GM23338 (cell line): ENCODE measurements around the gene SCPEP1. TPM values are rescaled to one million over a fixed set of nuclear protein-coding genes. Genes with fewer than 3 reads are reported as not detected.

Experiments used
- ATAC-seq: fragments of 200-7000 bp; cut with Tn5 transposase; 3 replicates; pipeline ENCODE4 v1.9.1; 2020
- DNase-seq: peaks from one replicate; pipeline ENCODE4 v3.0.0-alpha.2; 2015; ENCODE audit warnings: low spot score
- H2AFZ ChIP-seq: fragments of 200-600 bp; sonication (generic); 2 replicates; pipeline ENCODE4 v1.8.0; 2016; ENCODE audit warnings: antibody characterized with exemption, mild to moderate bottlenecking, moderate library complexity
- H3F3A ChIP-seq: fragments of 200-600 bp; sonication (generic); replicated peaks from 2 replicates; pipeline ENCODE4 v1.8.0; 2017; ENCODE audit warnings: antibody characterized with exemption, mixed run types, low read depth
- H3K27ac ChIP-seq: fragments of 200-600 bp; sonication (generic); 2 replicates; pipeline ENCODE4 v1.6.1; 2016; ENCODE audit warnings: low read depth
- H3K27me3 ChIP-seq: fragments of 200-600 bp; sonication (generic); 2 replicates; pipeline ENCODE4 v1.8.0; 2016; ENCODE audit warnings: mild to moderate bottlenecking, mixed run types, moderate library complexity; ENCODE audit not compliant: insufficient read depth
- H3K36me3 ChIP-seq: fragments of 200-600 bp; sonication (generic); 2 replicates; pipeline ENCODE4 v1.8.0; 2016; ENCODE audit warnings: mild to moderate bottlenecking; ENCODE audit not compliant: insufficient read depth
- H3K4me1 ChIP-seq: fragments of 200-600 bp; sonication (generic); 2 replicates; pipeline ENCODE4 v1.8.0; 2016; ENCODE audit warnings: mild to moderate bottlenecking, moderate library complexity; ENCODE audit not compliant: insufficient read depth
- H3K4me2 ChIP-seq: fragments of 200-600 bp; sonication (generic); 2 replicates; pipeline ENCODE4 v1.7.1; 2017; ENCODE audit warnings: mixed run types
- H3K4me3 ChIP-seq: fragments of 200-600 bp; sonication (generic); 2 replicates; pipeline ENCODE4 v1.6.1; 2016; ENCODE audit warnings: mixed run types
- H3K79me2 ChIP-seq: fragments of 200-600 bp; sonication (generic); replicated peaks from 2 replicates; pipeline ENCODE4 v1.8.0; 2017; ENCODE audit warnings: mild to moderate bottlenecking; ENCODE audit not compliant: insufficient read depth
- H3K9me2 ChIP-seq: fragments of 200-600 bp; sonication (generic); 2 replicates; pipeline ENCODE4 v1.8.0; 2017; ENCODE audit not compliant: insufficient read depth
- H4K20me1 ChIP-seq: fragments of 200-600 bp; sonication (generic); replicated peaks from 2 replicates; pipeline ENCODE4 v1.8.0; 2017; ENCODE audit warnings: mild to moderate bottlenecking; ENCODE audit not compliant: insufficient read depth
- H3K27ac Mint-ChIP-seq: 2 replicates; pipeline ENCODE4 v1.8.0; 2020; ENCODE audit warnings: inconsistent platforms, mild to moderate bottlenecking, moderate library complexity, mixed read lengths
- H3K27me3 Mint-ChIP-seq: 3 replicates; pipeline ENCODE4 v1.8.0; 2022; ENCODE audit warnings: low read depth, mild to moderate bottlenecking, moderate library complexity, mixed read lengths, inconsistent platforms; ENCODE audit not compliant: insufficient read depth, poor library complexity
- H3K36me3 Mint-ChIP-seq: 3 replicates; pipeline ENCODE4 v1.8.0; 2021; ENCODE audit warnings: low read depth, mild to moderate bottlenecking, inconsistent platforms, moderate library complexity, mixed read lengths
- H3K4me1 Mint-ChIP-seq: 3 replicates; pipeline ENCODE4 v1.8.0; 2020; ENCODE audit warnings: mild to moderate bottlenecking, inconsistent platforms, mixed read lengths
- H3K4me3 Mint-ChIP-seq: 3 replicates; pipeline ENCODE4 v1.8.0; 2021; ENCODE audit warnings: moderate library complexity, mild to moderate bottlenecking, inconsistent platforms, mixed read lengths
- H3K9me3 Mint-ChIP-seq: 3 replicates; pipeline ENCODE4 v1.8.0; 2020; ENCODE audit warnings: moderate library complexity, mild to moderate bottlenecking, inconsistent platforms, mixed read lengths
- CREB1 ChIP-seq: fragments of 250-450 bp; sonication (Bioruptor Pico); IDR thresholded peaks from 2 replicates; pipeline ENCODE4 v1.5.0; 2020; ENCODE audit warnings: low read depth, mild to moderate bottlenecking, moderate library complexity
- EZH2 ChIP-seq: fragments of 200-600 bp; sonication (generic); IDR thresholded peaks from one replicate; pipeline ENCODE4 v1.8.0; 2017; ENCODE audit warnings: antibody characterized with exemption, mild to moderate bottlenecking, low read depth; ENCODE audit not compliant: unreplicated experiment
- EZH2phosphoT487 ChIP-seq: fragments of 200-600 bp; sonication (generic); IDR thresholded peaks from one replicate; pipeline ENCODE4 v1.8.1; 2018; ENCODE audit warnings: antibody characterized with exemption; ENCODE audit not compliant: unreplicated experiment
- JUNB ChIP-seq: IDR thresholded peaks from one replicate; pipeline ENCODE4 v1.6.1; 2016; ENCODE audit warnings: antibody characterized with exemption; ENCODE audit not compliant: unreplicated experiment
- NANOG ChIP-seq: IDR thresholded peaks from 2 replicates; pipeline ENCODE4 v1.6.1; 2016; ENCODE audit warnings: antibody characterized with exemption, borderline replicate concordance
- POLR2AphosphoS5 ChIP-seq: IDR thresholded peaks from 2 replicates; pipeline ENCODE4 v1.6.1; 2016; ENCODE audit warnings: antibody characterized with exemption, low read depth
- STAT1 ChIP-seq: IDR thresholded peaks from one replicate; pipeline ENCODE4 v1.6.1; 2016; ENCODE audit warnings: antibody characterized with exemption; ENCODE audit not compliant: unreplicated experiment
- ZNF114 ChIP-seq: fragments of 250-450 bp; sonication (Bioruptor Pico); IDR thresholded peaks from 2 replicates; pipeline ENCODE4 v1.5.0; 2020; ENCODE audit warnings: mild to moderate bottlenecking, moderate library complexity
- ZNF331 ChIP-seq: fragments of 250-450 bp; sonication (Bioruptor Pico); IDR thresholded peaks from 2 replicates; pipeline ENCODE4 v1.5.0; 2020; ENCODE audit warnings: low read depth, mild to moderate bottlenecking, moderate library complexity
- polyA plus RNA-seq: library from polyadenylated mRNA; unstranded; fragments of >200 nt; fragmentation: Nextera tagmentation; extraction: Ambion mirVana; gene quantifications from 2 replicates; pipeline ENCODE4 v1.2.1, GENCODE V29; 2016
- total RNA-seq: library from RNA; depleted of rRNA; stranded (reverse); fragments of >200 nt; shearing (Covaris generic); gene quantifications from 2 replicates; pipeline ENCODE4 v1.2.3, GENCODE V29; 2014
- TF ChIP-seq, protein P1 (sequence below): IDR thresholded peaks from one replicate; pipeline ENCODE4 v1.6.1; 2018; ENCODE audit warnings: antibody characterized with exemption; ENCODE audit not compliant: unreplicated experiment
- TF ChIP-seq, protein P2 (sequence below): IDR thresholded peaks from 2 replicates; pipeline ENCODE4 v1.6.1; 2016; ENCODE audit warnings: antibody characterized with exemption
- TF ChIP-seq, protein P3 (sequence below), 2 experiments: fragments of 200-600 bp in 1 of 2; sonication (generic) in 1 of 2; conservative IDR thresholded peaks; 2 replicates each; pipeline versions ENCODE4 v1.5.1 to v1.6.1; 2016 to 2017; ENCODE audit warnings: antibody characterized with exemption in 2 of 2, low read depth in 2 of 2, mild to moderate bottlenecking in 2 of 2, moderate library complexity in 1 of 2
- TF ChIP-seq, protein P4 (sequence below): fragments of 250-450 bp; sonication (Bioruptor Pico); IDR thresholded peaks from 2 replicates; pipeline ENCODE4 v1.5.0; 2020; ENCODE audit warnings: mild to moderate bottlenecking, moderate library complexity

The SCPEP1 gene
- total and polyA plus RNA-seq, 2 experiments from 2014 or later, result 46.6 to 52.1 TPM

DNA sequence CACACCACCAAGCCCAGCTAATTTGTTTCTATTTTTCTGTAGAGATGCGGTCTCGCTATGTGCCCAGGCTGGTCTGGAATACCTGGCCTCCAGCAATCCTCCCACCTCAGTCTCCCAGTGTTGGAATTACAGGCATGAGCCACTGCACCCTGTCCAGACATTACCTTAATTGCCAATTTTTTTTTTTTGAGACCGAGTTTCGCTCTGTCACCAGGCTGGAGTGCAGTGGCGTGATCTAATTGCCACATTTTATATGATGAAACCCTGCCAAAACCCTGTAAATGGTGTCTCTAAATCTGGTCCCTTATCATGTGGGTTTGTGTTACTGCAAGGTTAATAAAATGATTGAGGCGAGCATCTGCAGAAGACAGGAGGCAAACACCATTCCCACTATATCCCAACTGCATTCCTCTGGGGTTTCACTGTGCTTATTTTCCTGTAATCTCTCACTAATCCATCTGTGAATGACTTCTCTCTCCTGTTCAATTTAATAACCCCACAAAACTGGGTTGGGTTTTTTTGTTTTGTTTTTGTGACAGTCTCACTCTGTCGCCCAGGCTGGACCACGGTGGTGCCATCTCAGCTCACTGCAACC is 44.7 kb upstream of the SCPEP1 start:
- Histone ChIP-seq H3K4me3 (no peak overlapping the region), H3K27ac (no peak overlapping the region), H4K20me1 (no peaks in the 10 kb centered on the region), H3F3A (no peaks in the 10 kb centered on the region), H3K4me2 (no peak overlapping the region), H3K4me1 (no peaks in the 10 kb centered on the region), H3K36me3 (peaks cover 11% of the 10 kb centered on the region), H3K9me2 (no peaks in the 10 kb centered on the region), H2AFZ (no peak overlapping the region), H3K27me3 (no peaks in the 10 kb centered on the region), H3K79me2 (no peaks in the 10 kb centered on the region)
- DNase-seq (no peak), ATAC-seq (no peak)
- no peak overlapping the region for H3K27ac Mint-ChIP-seq
- peaks cover 2% of the 10 kb centered on the region for H3K27me3 Mint-ChIP-seq
- TF ChIP-seq, protein P1, sequence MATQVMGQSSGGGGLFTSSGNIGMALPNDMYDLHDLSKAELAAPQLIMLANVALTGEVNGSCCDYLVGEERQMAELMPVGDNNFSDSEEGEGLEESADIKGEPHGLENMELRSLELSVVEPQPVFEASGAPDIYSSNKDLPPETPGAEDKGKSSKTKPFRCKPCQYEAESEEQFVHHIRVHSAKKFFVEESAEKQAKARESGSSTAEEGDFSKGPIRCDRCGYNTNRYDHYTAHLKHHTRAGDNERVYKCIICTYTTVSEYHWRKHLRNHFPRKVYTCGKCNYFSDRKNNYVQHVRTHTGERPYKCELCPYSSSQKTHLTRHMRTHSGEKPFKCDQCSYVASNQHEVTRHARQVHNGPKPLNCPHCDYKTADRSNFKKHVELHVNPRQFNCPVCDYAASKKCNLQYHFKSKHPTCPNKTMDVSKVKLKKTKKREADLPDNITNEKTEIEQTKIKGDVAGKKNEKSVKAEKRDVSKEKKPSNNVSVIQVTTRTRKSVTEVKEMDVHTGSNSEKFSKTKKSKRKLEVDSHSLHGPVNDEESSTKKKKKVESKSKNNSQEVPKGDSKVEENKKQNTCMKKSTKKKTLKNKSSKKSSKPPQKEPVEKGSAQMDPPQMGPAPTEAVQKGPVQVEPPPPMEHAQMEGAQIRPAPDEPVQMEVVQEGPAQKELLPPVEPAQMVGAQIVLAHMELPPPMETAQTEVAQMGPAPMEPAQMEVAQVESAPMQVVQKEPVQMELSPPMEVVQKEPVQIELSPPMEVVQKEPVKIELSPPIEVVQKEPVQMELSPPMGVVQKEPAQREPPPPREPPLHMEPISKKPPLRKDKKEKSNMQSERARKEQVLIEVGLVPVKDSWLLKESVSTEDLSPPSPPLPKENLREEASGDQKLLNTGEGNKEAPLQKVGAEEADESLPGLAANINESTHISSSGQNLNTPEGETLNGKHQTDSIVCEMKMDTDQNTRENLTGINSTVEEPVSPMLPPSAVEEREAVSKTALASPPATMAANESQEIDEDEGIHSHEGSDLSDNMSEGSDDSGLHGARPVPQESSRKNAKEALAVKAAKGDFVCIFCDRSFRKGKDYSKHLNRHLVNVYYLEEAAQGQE, result no peak
- TF ChIP-seq EZH2 (no peak), ZNF114 (no peak), POLR2AphosphoS5 (no peak), EZH2phosphoT487 (no peak), CREB1 (CRISPR knock-in tag) (no peak), STAT1 (no peak), NANOG (no peak), ZNF331 (CRISPR knock-in tag) (no peak), JUNB (no peak)
- TF ChIP-seq, protein P2, sequence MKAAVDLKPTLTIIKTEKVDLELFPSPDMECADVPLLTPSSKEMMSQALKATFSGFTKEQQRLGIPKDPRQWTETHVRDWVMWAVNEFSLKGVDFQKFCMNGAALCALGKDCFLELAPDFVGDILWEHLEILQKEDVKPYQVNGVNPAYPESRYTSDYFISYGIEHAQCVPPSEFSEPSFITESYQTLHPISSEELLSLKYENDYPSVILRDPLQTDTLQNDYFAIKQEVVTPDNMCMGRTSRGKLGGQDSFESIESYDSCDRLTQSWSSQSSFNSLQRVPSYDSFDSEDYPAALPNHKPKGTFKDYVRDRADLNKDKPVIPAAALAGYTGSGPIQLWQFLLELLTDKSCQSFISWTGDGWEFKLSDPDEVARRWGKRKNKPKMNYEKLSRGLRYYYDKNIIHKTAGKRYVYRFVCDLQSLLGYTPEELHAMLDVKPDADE, result no peak
- TF ChIP-seq, protein P3, sequence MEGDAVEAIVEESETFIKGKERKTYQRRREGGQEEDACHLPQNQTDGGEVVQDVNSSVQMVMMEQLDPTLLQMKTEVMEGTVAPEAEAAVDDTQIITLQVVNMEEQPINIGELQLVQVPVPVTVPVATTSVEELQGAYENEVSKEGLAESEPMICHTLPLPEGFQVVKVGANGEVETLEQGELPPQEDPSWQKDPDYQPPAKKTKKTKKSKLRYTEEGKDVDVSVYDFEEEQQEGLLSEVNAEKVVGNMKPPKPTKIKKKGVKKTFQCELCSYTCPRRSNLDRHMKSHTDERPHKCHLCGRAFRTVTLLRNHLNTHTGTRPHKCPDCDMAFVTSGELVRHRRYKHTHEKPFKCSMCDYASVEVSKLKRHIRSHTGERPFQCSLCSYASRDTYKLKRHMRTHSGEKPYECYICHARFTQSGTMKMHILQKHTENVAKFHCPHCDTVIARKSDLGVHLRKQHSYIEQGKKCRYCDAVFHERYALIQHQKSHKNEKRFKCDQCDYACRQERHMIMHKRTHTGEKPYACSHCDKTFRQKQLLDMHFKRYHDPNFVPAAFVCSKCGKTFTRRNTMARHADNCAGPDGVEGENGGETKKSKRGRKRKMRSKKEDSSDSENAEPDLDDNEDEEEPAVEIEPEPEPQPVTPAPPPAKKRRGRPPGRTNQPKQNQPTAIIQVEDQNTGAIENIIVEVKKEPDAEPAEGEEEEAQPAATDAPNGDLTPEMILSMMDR (conservative IDR thresholded peaks at IDR 0.05; ENCODE audit: low read depth in 2 of 2), result no peak
- TF ChIP-seq, protein P4, sequence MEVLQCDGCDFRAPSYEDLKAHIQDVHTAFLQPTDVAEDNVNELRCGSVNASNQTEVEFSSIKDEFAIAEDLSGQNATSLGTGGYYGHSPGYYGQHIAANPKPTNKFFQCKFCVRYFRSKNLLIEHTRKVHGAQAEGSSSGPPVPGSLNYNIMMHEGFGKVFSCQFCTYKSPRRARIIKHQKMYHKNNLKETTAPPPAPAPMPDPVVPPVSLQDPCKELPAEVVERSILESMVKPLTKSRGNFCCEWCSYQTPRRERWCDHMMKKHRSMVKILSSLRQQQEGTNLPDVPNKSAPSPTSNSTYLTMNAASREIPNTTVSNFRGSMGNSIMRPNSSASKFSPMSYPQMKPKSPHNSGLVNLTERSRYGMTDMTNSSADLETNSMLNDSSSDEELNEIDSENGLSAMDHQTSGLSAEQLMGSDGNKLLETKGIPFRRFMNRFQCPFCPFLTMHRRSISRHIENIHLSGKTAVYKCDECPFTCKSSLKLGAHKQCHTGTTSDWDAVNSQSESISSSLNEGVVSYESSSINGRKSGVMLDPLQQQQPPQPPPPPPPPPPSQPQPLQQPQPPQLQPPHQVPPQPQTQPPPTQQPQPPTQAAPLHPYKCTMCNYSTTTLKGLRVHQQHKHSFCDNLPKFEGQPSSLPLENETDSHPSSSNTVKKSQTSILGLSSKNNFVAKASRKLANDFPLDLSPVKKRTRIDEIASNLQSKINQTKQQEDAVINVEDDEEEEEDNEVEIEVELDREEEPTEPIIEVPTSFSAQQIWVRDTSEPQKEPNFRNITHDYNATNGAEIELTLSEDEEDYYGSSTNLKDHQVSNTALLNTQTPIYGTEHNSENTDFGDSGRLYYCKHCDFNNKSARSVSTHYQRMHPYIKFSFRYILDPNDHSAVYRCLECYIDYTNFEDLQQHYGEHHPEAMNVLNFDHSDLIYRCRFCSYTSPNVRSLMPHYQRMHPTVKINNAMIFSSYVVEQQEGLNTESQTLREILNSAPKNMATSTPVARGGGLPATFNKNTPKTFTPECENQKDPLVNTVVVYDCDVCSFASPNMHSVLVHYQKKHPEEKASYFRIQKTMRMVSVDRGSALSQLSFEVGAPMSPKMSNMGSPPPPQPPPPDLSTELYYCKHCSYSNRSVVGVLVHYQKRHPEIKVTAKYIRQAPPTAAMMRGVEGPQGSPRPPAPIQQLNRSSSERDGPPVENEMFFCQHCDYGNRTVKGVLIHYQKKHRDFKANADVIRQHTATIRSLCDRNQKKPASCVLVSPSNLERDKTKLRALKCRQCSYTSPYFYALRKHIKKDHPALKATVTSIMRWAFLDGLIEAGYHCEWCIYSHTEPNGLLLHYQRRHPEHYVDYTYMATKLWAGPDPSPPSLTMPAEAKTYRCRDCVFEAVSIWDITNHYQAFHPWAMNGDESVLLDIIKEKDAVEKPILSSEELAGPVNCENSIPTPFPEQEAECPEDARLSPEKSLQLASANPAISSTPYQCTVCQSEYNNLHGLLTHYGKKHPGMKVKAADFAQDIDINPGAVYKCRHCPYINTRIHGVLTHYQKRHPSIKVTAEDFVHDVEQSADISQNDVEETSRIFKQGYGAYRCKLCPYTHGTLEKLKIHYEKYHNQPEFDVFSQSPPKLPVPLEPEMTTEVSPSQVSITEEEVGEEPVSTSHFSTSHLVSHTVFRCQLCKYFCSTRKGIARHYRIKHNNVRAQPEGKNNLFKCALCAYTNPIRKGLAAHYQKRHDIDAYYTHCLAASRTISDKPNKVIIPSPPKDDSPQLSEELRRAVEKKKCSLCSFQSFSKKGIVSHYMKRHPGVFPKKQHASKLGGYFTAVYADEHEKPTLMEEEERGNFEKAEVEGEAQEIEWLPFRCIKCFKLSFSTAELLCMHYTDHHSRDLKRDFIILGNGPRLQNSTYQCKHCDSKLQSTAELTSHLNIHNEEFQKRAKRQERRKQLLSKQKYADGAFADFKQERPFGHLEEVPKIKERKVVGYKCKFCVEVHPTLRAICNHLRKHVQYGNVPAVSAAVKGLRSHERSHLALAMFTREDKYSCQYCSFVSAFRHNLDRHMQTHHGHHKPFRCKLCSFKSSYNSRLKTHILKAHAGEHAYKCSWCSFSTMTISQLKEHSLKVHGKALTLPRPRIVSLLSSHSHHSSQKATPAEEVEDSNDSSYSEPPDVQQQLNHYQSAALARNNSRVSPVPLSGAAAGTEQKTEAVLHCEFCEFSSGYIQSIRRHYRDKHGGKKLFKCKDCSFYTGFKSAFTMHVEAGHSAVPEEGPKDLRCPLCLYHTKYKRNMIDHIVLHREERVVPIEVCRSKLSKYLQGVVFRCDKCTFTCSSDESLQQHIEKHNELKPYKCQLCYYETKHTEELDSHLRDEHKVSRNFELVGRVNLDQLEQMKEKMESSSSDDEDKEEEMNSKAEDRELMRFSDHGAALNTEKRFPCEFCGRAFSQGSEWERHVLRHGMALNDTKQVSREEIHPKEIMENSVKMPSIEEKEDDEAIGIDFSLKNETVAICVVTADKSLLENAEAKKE (CRISPR knock-in tag), result no peak
- H3K4me3 Mint-ChIP-seq, result no peak overlapping the region
- no peaks in the 10 kb centered on the region for H3K4me1 Mint-ChIP-seq
- peaks cover 58% of the 10 kb centered on the region for H3K9me3 Mint-ChIP-seq
- H3K36me3 Mint-ChIP-seq, result peaks cover 89% of the 10 kb centered on the region
